ENCODE data around the gene BICC1. TPM values are rescaled to one million over a fixed set of nuclear protein-coding genes. Genes with fewer than 3 reads are reported as not detected.

Gene BICC1
- total and polyA plus RNA-seq, 4 donors: 0.82 to 6.1 (median 4.5) TPM

DNA sequence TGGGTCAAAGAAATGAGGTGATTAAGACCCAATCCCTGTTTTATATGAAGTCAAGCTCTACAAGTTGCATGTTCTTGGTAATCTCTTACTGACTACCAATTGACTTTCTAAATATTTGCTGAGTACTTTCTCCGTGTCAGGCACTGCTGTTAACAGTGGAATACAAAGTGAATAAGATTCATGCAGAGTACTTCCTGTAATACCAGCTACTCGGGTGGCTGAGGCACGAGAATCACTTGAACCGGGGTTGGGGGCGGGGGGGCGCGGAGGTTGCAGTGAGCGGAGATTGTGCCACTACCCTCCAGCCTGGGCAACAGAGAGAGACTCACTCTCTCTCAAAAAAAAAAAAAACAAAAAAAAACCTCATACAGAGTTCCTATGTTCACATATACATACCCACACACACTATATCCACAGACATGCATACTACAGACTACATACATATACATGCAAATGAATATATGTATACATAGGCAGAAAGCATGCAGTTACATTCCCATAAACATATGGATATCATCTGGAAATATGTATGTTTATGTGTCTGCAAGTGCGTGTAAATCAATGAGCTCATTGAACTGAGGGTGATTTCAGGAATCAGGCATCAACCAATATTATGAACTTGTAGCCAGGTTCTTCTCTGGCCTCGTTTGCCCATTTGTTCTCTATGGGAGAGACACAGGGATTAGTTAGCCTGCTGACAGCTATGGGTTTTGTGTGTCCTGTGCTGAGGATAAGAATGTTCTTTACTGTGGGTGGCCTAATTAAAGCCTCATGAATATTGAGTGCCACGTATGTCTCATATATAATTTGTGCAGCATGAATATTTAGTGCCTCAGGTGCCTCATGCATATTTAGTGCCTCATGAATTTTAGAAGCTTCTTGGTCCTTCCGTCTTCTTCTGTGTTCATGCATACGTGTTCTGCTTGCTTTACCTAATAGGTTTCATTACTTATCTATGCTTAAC lies 73.9 kb downstream of the BICC1 start:
- WGBS: 81% methylated on average over 13 of the region's 13 CpGs
- TF ChIP-seq TAF1 (conservative IDR thresholded peaks at IDR 0.05): no peak
- H3K4me1 ChIP-seq (ENCODE audit: control insufficient read depth in 4 of 4, insufficient read depth in 4 of 4, low read length in 3 of 4): no peaks in the 10 kb centered on the region
- H3K4me3 ChIP-seq (ENCODE audit: low read depth in 1 of 3, low read length in 3 of 3): no peak overlapping the region
- H3K27ac ChIP-seq (ENCODE audit: low read depth in 1 of 2, low read length in 2 of 2): no peak overlapping the region
- H3K27me3 ChIP-seq (ENCODE audit: control insufficient read depth in 4 of 4, insufficient read depth in 4 of 4, low read length in 3 of 4): no peaks in the 10 kb centered on the region
- no peak for DNase-seq (ENCODE audit: low spot score)
- peaks cover 0 to 1% (median 0%) of the 10 kb centered on the region in 4 donors for H3K9me3 ChIP-seq (ENCODE audit: control insufficient read depth in 4 of 4, low read length in 3 of 4)
- H3K9ac ChIP-seq (ENCODE audit: low read depth in 1 of 2, low read length in 2 of 2): no peak overlapping the region
- no peaks in the 10 kb centered on the region for H3K36me3 ChIP-seq (ENCODE audit: control insufficient read depth in 4 of 4, insufficient read depth in 3 of 4, low read depth in 1 of 4, low read length in 3 of 4)

DNA sequence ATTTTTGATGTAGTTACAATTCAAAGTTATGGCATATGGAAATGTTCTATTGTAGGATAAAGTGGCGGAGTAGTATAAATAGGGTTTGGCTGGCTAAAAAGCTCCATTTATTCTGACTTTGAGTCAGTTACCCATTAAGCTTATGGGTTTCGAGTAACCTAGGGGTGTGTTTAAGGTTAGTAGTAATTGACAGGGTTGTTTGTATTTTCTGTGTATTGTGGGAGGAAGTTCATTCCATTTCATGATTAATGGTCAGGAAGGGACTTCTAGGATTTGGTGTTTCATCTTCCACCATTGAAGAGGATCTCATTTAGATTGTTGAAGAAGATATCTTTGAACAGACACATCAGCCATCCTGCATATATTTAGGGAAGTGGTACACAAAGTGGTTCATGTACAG lies 75.0 kb downstream of the BICC1 start:
- Histone ChIP-seq H3K9me3 (ENCODE audit: control insufficient read depth in 4 of 4, low read length in 3 of 4) (no peaks in the 10 kb centered on the region), H3K9ac (ENCODE audit: low read depth in 1 of 2, low read length in 2 of 2) (no peak overlapping the region), H3K4me3 (ENCODE audit: low read depth in 1 of 3, low read length in 3 of 3) (no peak overlapping the region), H3K27me3 (ENCODE audit: control insufficient read depth in 4 of 4, insufficient read depth in 4 of 4, low read length in 3 of 4) (no peaks in the 10 kb centered on the region), H3K4me1 (ENCODE audit: control insufficient read depth in 4 of 4, insufficient read depth in 4 of 4, low read length in 3 of 4) (no peaks in the 10 kb centered on the region), H3K36me3 (ENCODE audit: control insufficient read depth in 4 of 4, insufficient read depth in 3 of 4, low read depth in 1 of 4, low read length in 3 of 4) (no peaks in the 10 kb centered on the region), H3K27ac (ENCODE audit: low read depth in 1 of 2, low read length in 2 of 2) (no peak overlapping the region)
- DNase-seq (ENCODE audit: low spot score): no peak
- WGBS: 90% methylated on average over 2 of the region's 2 CpGs
- TF ChIP-seq JUND (IDR thresholded peaks at IDR 0.05) (no peak), REST (IDR thresholded peaks at IDR 0.05) (no peak), EGR1 (IDR thresholded peaks at IDR 0.05; ENCODE audit: low read depth in 2 of 2) (no peak), ATF3 (IDR thresholded peaks at IDR 0.05) (no peak), FOXA1 (IDR thresholded peaks at IDR 0.05) (no peak), YY1 (IDR thresholded peaks at IDR 0.05) (no peak), RXRA (IDR thresholded peaks at IDR 0.05) (no peak), HNF4G (IDR thresholded peaks at IDR 0.05) (no peak), FOXA2 (IDR thresholded peaks at IDR 0.05) (no peak), GABPA (IDR thresholded peaks at IDR 0.05 in 1 of 2, conservative IDR thresholded peaks at IDR 0.05 in 1 of 2) (no peak), HNF4A (conservative IDR thresholded peaks at IDR 0.05) (no peak), MAX (IDR thresholded peaks at IDR 0.05) (no peak), NR2F2 (IDR thresholded peaks at IDR 0.05) (no peak), SP1 (IDR thresholded peaks at IDR 0.05) (no peak), RAD21 (IDR thresholded peaks at IDR 0.05) (no peak)
- TF ChIP-seq, protein P1, sequence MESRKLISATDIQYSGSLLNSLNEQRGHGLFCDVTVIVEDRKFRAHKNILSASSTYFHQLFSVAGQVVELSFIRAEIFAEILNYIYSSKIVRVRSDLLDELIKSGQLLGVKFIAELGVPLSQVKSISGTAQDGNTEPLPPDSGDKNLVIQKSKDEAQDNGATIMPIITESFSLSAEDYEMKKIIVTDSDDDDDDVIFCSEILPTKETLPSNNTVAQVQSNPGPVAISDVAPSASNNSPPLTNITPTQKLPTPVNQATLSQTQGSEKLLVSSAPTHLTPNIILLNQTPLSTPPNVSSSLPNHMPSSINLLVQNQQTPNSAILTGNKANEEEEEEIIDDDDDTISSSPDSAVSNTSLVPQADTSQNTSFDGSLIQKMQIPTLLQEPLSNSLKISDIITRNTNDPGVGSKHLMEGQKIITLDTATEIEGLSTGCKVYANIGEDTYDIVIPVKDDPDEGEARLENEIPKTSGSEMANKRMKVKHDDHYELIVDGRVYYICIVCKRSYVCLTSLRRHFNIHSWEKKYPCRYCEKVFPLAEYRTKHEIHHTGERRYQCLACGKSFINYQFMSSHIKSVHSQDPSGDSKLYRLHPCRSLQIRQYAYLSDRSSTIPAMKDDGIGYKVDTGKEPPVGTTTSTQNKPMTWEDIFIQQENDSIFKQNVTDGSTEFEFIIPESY (IDR thresholded peaks at IDR 0.05): no peak
- TF ChIP-seq, protein P2, sequence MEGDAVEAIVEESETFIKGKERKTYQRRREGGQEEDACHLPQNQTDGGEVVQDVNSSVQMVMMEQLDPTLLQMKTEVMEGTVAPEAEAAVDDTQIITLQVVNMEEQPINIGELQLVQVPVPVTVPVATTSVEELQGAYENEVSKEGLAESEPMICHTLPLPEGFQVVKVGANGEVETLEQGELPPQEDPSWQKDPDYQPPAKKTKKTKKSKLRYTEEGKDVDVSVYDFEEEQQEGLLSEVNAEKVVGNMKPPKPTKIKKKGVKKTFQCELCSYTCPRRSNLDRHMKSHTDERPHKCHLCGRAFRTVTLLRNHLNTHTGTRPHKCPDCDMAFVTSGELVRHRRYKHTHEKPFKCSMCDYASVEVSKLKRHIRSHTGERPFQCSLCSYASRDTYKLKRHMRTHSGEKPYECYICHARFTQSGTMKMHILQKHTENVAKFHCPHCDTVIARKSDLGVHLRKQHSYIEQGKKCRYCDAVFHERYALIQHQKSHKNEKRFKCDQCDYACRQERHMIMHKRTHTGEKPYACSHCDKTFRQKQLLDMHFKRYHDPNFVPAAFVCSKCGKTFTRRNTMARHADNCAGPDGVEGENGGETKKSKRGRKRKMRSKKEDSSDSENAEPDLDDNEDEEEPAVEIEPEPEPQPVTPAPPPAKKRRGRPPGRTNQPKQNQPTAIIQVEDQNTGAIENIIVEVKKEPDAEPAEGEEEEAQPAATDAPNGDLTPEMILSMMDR (IDR thresholded peaks at IDR 0.05; ENCODE audit: low read depth, low read length, missing input control): no peak

All from liver (tissue), 9 donors.